Neural progenitor cell (in vitro differentiated cells): ENCODE data around the gene RALGAPA2.

Experiments
- CTCF ChIP-seq: fragments of 200-600 bp; sonication (generic); IDR thresholded peaks from 2 replicates; pipeline ENCODE4 v1.5.1; 2017; ENCODE audit warnings: antibody characterized with exemption, mild to moderate bottlenecking
- EZH2 ChIP-seq: fragments of 200-600 bp; sonication (generic); IDR thresholded peaks from 2 replicates; pipeline ENCODE4 v1.6.1; 2017; ENCODE audit warnings: antibody characterized with exemption, mild to moderate bottlenecking, moderate library complexity
- EZH2phosphoT487 ChIP-seq: fragments of 200-600 bp; sonication (generic); IDR thresholded peaks from 2 replicates; pipeline ENCODE4 v1.6.1; 2017; ENCODE audit warnings: antibody characterized with exemption

GRCh38 chr20:20713244-20713765, 861 bp upstream of the RALGAPA2 start:
- TF ChIP-seq CTCF (no peak), EZH2phosphoT487 (no peak), EZH2 (no peak)
